HepG2 (cell line): ENCODE measurements around the gene TRAPPC12. TPM values are rescaled to one million over a fixed set of nuclear protein-coding genes. Genes with fewer than 3 reads are reported as not detected.

Source experiments
- ATAC-seq: fragments of 200-7000 bp; cut with Tn5 transposase; 3 replicates; pipeline ENCODE4 v1.9.1; 2020; ENCODE audit warnings: mild to moderate bottlenecking, moderate library complexity
- BruUV-seq: library from RNA; stranded (reverse); fragments of 400-500 nt; replicated peaks from 2 replicates; lab custom pipeline; 2021; lab: Mats Ljungman, UMichigan
- CTCF ChIA-PET: fragments of 300-600 bp; formaldehyde crosslinking; extraction: SDS; loops from one replicate; lab custom pipeline; 2021; ENCODE audit warnings: low total read pairs, inconsistent platforms, low intra/inter-chr PET ratio; lab: Yijun Ruan, JAX
- POLR2A ChIA-PET: fragments of 350-600 bp; sonication (Branson Sonifier 250); formaldehyde crosslinking; loops from one replicate; lab custom pipeline; 2020; ENCODE audit warnings: antibody characterized with exemption, inconsistent platforms; lab: Yijun Ruan, JAX
- DNase-seq: peaks from one replicate; pipeline ENCODE4 v3.0.0-alpha.2; 2015; ENCODE audit warnings: low spot score
- FAIRE-seq: peaks from 3 replicates; lab custom pipeline; 2011; peaks lifted over from hg19 to GRCh38; lab: Jason Lieb, UNC
- H2AFZ ChIP-seq: one replicate; pipeline ENCODE4 v1.6.1; 2011; ENCODE audit warnings: low read length, inconsistent platforms
- H3K27ac ChIP-seq: fragments of 300-600 bp; 3 replicates; pipeline ENCODE4 v1.8.0; 2011; ENCODE audit warnings: mixed run types, mild to moderate bottlenecking, mixed read lengths, low read length, inconsistent platforms; ENCODE audit not compliant: insufficient read depth; ENCODE audit errors: extremely low read length
- H3K27me3 ChIP-seq, 2 experiments: fragments of 200-600 bp in 1 of 2; 2 replicates in 1 of 2; 3 replicates in 1 of 2; pipeline versions ENCODE4 v1.6.0 to v1.8.0; 2011; ENCODE audit warnings: low read length in 2 of 2, mild to moderate bottlenecking in 2 of 2, moderate library complexity in 2 of 2, inconsistent platforms in 1 of 2; ENCODE audit not compliant: insufficient read depth in 2 of 2, control insufficient read depth in 1 of 2
- H3K36me3 ChIP-seq, 2 experiments: fragments of 200-600 bp in 1 of 2; replicated peaks in 1 of 2; 2 replicates in 1 of 2; 3 replicates in 1 of 2; pipeline versions ENCODE4 v1.5.1 to v1.8.0; 2011; ENCODE audit warnings: low read length in 2 of 2, inconsistent platforms in 1 of 2; ENCODE audit not compliant: insufficient read depth in 2 of 2, control insufficient read depth in 1 of 2
- H3K4me1 ChIP-seq: 2 replicates; pipeline ENCODE4 v1.5.1; 2012; ENCODE audit warnings: low read length, inconsistent platforms; ENCODE audit not compliant: insufficient read depth
- H3K4me2 ChIP-seq: 2 replicates; pipeline ENCODE4 v1.6.0; 2011; ENCODE audit warnings: low read depth, low read length, inconsistent platforms
- H3K4me3 ChIP-seq, 3 experiments: fragments of 200-600 bp in 1 of 3; sonication (generic), shearing (Covaris generic) in 1 of 3; replicated peaks in 1 of 3; 2 replicates each; pipeline ENCODE4 v1.5.1; 2011 to 2016; ENCODE audit warnings: low read length in 3 of 3, inconsistent platforms in 2 of 3, low read depth in 2 of 3, mild to moderate bottlenecking in 2 of 3, control low read depth in 1 of 3, mixed read lengths in 1 of 3; ENCODE audit not compliant: insufficient read depth in 1 of 3
- H3K79me2 ChIP-seq: one replicate; pipeline ENCODE4 v1.6.1; 2011; ENCODE audit warnings: low read length, inconsistent platforms; ENCODE audit not compliant: insufficient read depth
- H3K9ac ChIP-seq: 2 replicates; pipeline ENCODE4 v1.6.0; 2011; ENCODE audit warnings: mild to moderate bottlenecking, low read depth, low read length, inconsistent platforms; ENCODE audit not compliant: insufficient read depth
- H3K9me3 ChIP-seq: 2 replicates; pipeline ENCODE4 v1.5.1; 2012; ENCODE audit warnings: mild to moderate bottlenecking, low read length
- H4K20me1 ChIP-seq: 2 replicates; pipeline ENCODE4 v1.6.0; 2011; ENCODE audit warnings: inconsistent platforms, mild to moderate bottlenecking, low read length, moderate library complexity; ENCODE audit not compliant: insufficient read depth
- MXI1 ChIP-seq: IDR thresholded peaks from 3 replicates; pipeline ENCODE4 v1.6.1; 2012; ENCODE audit warnings: low read depth, low read length, inconsistent platforms, borderline replicate concordance
- ZNF124 ChIP-seq: sonication (generic); formaldehyde crosslinking; IDR thresholded peaks from 2 replicates; pipeline ENCODE4 v1.4.0; 2020; ENCODE audit warnings: missing genetic modification reagents
- WGBS: methylation state at CpG from one replicate; pipeline ENCODE4 v1.1.6; 2017; ENCODE audit warnings: low lambda C conversion rate; 5-methylcytosine and 5-hydroxymethylcytosine counted together
- in situ Hi-C: cut with HindIII; loops from 2 replicates; pipeline ENCODE4 v1.10.0; 2017; ENCODE audit warnings: low pct_unique_long_range_greater_than_20kb; ENCODE audit not compliant: extremely low pct_ligation_motif_present
- intact Hi-C: fragments of 100-400 bp; cut with micrococcal nuclease; formaldehyde crosslinking; loops from one replicate; pipeline ENCODE4 v1.10.0; 2022; ENCODE audit not compliant: unreplicated experiment
- polyA plus RNA-seq, 8 experiments: library from polyadenylated mRNA; depleted of rRNA in 3 of 8; stranded (reverse) in 7 of 8; unstranded in 1 of 8; fragments of >200 nt; fragmentation: Illumina TruSeq in 4 of 8; extraction: Trizol in 4 of 8; gene quantifications; 2 replicates each; pipeline versions ENCODE4 v1.2.1 to v1.2.3, GENCODE V29; 2011 to 2016; ENCODE audit warnings: low read depth in 4 of 8, missing spikeins in 1 of 8, mixed read lengths in 1 of 8; ENCODE audit not compliant: insufficient read depth in 1 of 8
- total RNA-seq, 5 experiments: library from RNA; depleted of rRNA; stranded (reverse); fragments of >200 nt; fragmentation: Illumina TruSeq; extraction: Trizol; gene quantifications; 2 replicates each; pipeline ENCODE4 v1.2.3, GENCODE V29; 2016; ENCODE audit warnings: low read depth in 1 of 5
- TF ChIP-seq, protein P1 (sequence below): fragments of 450-650 bp; IDR thresholded peaks from 2 replicates; pipeline ENCODE4 v1.6.1; 2016

TRAPPC12 gene
- total and polyA plus RNA-seq, 2 of the 13 experiments (the other 11 are each of a cell fraction or from before 2014, with no cell fraction given) = 46.4 to 97.7 TPM

DNA sequence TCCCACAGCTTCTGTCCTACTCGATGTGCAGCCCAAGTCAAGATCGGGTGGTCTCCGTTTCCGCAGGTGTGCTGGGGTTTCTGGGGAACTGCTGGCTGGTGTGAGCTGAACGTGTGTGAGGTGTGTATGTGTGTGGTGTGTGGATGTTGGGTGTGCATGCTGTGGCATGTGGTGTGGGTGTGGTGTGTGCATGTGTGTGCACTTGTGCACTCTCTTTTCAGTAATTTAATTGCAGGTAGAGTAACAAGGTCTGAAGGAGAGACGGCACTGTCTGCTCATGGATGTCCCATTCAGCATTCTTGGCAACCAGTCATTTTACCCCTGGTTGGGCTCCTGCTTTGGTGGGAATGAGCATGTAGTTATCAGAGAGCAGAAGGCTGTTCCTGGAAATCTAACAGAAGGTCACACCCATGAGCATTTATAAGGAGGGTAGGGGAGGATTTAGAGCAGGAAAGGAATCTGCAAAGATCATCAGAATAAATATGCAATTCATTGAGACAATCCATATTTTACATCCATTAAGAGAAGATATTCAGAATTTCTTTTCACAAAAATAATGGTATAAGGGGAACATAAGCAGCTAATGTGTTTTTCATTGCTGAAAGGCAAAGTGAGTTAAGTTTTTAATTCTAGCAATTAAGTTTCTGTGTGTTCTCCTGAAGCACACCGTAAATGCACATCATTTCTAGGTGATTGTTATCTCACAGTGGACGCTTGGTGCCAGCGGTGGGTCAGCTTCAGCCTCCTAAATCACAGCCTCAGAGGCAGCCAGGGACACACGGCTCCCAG lies 79.1 kb downstream of the TRAPPC12 start:
- H3K4me3 ChIP-seq = no peak overlapping the region
- in situ Hi-C loops = no loop called here
- no peak for ATAC-seq
- no peaks in the 10 kb centered on the region for H3K9me3 ChIP-seq
- WGBS = 97% methylated on average over 9 of the region's 10 CpGs
- H3K36me3 ChIP-seq = peaks cover 9 to 32% of the 10 kb centered on the region in 2 experiments
- POLR2A ChIA-PET = interaction anchor here (1.6 kb wide), 1 partner anchor 100 kb away, joined by 5 read pairs; the partner anchor contains the start of gene RNASEH1
- no peak overlapping the region for H3K27ac ChIP-seq
- no peak for DNase-seq
- no peaks in the 10 kb centered on the region for H3K27me3 ChIP-seq
- H4K20me1 ChIP-seq = no peaks in the 10 kb centered on the region
- FAIRE-seq = no peak
- H3K4me1 ChIP-seq = peaks cover 19% of the 10 kb centered on the region
- H3K4me2 ChIP-seq = no peak overlapping the region
- intact Hi-C loops = no loop called here
- no peak overlapping the region for H3K9ac ChIP-seq
- TF ChIP-seq, protein P1, sequence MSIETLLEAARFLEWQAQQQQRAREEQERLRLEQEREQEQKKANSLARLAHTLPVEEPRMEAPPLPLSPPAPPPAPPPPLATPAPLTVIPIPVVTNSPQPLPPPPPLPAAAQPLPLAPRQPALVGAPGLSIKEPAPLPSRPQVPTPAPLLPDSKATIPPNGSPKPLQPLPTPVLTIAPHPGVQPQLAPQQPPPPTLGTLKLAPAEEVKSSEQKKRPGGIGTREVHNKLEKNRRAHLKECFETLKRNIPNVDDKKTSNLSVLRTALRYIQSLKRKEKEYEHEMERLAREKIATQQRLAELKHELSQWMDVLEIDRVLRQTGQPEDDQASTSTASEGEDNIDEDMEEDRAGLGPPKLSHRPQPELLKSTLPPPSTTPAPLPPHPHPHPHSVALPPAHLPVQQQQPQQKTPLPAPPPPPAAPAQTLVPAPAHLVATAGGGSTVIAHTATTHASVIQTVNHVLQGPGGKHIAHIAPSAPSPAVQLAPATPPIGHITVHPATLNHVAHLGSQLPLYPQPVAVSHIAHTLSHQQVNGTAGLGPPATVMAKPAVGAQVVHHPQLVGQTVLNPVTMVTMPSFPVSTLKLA = peak; percentile 2; the same call in 1 of the 2 replicates
- no peak for TF ChIP-seq ZNF124 (CRISPR knock-in tag)
- no peak for TF ChIP-seq MXI1
- H2AFZ ChIP-seq = no peak overlapping the region
- CTCF ChIA-PET = no interaction called here
- H3K79me2 ChIP-seq = no peaks in the 10 kb centered on the region
- no TSS peak for BruUV-seq
